Endothelial cell (in vitro differentiated cells): Measurements from ENCODE around the gene AK3. TPM values are rescaled to one million over a fixed set of nuclear protein-coding genes. Genes with fewer than 3 reads are reported as not detected.
"Not testable (repeated sequence)": the region's sequence is repeated elsewhere in the genome, so short reads cannot be mapped to it uniquely, and the experiment has no call there.

Experiments used
- DNase-seq: peaks from one replicate; pipeline ENCODE4 v3.0.0; 2021; ENCODE audit warnings: low spot score
- H3K27ac Mint-ChIP-seq: one replicate; pipeline ENCODE4 v1.8.0; 2021; ENCODE audit warnings: mixed read lengths, inconsistent platforms; ENCODE audit not compliant: unreplicated experiment
- H3K27me3 Mint-ChIP-seq: one replicate; pipeline ENCODE4 v1.8.0; 2021; ENCODE audit warnings: mild to moderate bottlenecking, moderate library complexity, mixed read lengths, inconsistent platforms; ENCODE audit not compliant: unreplicated experiment
- H3K36me3 Mint-ChIP-seq: one replicate; pipeline ENCODE4 v1.8.0; 2021; ENCODE audit warnings: mild to moderate bottlenecking, low read depth, mixed read lengths, inconsistent platforms; ENCODE audit not compliant: unreplicated experiment
- H3K4me1 Mint-ChIP-seq: one replicate; pipeline ENCODE4 v1.8.0; 2021; ENCODE audit warnings: mild to moderate bottlenecking, mixed read lengths, inconsistent platforms; ENCODE audit not compliant: unreplicated experiment
- H3K4me3 Mint-ChIP-seq: one replicate; pipeline ENCODE4 v1.8.0; 2021; ENCODE audit warnings: mild to moderate bottlenecking, mixed read lengths, inconsistent platforms; ENCODE audit not compliant: unreplicated experiment
- H3K9me3 Mint-ChIP-seq: one replicate; pipeline ENCODE4 v1.8.0; 2021; ENCODE audit warnings: mixed read lengths, inconsistent platforms; ENCODE audit not compliant: unreplicated experiment
- total RNA-seq: library from RNA; stranded (reverse); fragmentation: NEBNext Ultra II Directional; extraction: Animal tissue kit (Norgen Biotek cat#: 25700); gene quantifications from one replicate; pipeline ENCODE4 v1.2.1, GENCODE V29; 2021; ENCODE audit not compliant: unreplicated experiment
- TF ChIP-seq, protein P1 (sequence below): fragments of 200-600 bp; sonication (generic); IDR thresholded peaks from one replicate; pipeline ENCODE4 v1.5.0; 2021; ENCODE audit warnings: antibody characterized with exemption; ENCODE audit not compliant: unreplicated experiment

The AK3 gene
- total RNA-seq, 1 donor from 2014 or later = 29.2 TPM

DNA sequence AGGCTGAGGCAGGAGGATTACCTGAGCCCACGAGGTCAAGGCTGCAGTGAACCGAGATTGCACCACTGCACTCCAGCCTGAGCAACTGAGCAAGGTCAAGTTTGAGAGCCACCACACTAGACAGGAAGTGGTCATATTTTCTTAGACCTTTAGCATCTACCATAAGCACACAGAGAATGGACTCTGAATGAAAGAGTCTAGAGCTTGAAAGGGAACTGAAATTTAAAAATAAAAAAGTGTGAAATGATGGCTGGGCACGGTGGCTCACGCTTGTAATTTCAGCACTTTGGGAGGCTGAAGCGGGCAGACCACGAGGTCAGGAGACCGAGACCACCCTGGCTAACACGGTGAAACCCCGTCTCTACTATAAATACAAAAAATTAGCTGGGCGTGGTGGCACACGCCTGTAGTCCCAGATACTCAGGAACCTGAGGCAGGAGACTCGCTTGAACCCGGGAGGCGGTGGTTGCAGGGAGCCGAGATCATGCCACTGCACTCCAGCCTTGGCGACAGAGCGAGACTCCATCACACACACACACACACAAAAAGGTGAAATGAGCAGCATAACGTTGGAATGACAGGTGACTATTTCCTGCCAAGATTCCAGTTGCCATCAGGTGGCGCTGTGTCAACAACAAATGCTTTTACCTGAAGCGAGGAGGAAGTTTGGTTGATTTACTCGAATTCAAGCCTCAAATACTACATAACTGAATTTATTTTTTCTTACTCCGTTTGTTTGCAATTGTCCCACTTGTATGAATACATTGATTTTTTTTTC, 21.3 kb upstream of the AK3 start:
- H3K9me3 Mint-ChIP-seq = no peaks in the 10 kb centered on the region
- peak overlapping the region; percentile 54 for H3K4me3 Mint-ChIP-seq
- H3K27me3 Mint-ChIP-seq = no peaks in the 10 kb centered on the region

DNA sequence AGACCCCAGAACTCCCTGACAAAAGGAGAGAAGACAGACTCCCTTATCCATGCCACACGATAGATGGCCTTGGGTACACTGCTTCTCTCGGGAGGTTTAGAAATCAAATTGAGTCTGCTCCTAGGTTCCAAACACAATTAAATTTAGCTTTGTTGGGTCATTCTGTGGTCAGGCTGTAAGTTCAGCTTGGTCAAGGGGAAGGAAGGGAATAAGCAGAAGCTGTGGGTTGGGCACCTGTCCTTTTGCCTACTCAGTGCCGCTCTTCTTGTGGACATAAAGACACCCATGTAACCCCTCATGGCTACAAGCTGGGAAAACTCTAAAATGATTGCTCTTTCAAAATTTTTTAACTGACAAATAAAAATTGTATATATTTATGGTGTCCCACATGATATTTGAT, 19.1 kb upstream of the AK3 start:
- Mint-ChIP-seq H3K4me3 (no peak overlapping the region), H3K36me3 (no peaks in the 10 kb centered on the region), H3K4me1 (peaks cover 12% of the 10 kb centered on the region)

More for the DNA sequence above, 21.3 kb upstream of the AK3 start:
- Mint-ChIP-seq H3K4me1 (peaks cover 12% of the 10 kb centered on the region), H3K36me3 (no peaks in the 10 kb centered on the region), H3K27ac (peak overlapping the region; percentile 21)
- TF ChIP-seq, protein P1, sequence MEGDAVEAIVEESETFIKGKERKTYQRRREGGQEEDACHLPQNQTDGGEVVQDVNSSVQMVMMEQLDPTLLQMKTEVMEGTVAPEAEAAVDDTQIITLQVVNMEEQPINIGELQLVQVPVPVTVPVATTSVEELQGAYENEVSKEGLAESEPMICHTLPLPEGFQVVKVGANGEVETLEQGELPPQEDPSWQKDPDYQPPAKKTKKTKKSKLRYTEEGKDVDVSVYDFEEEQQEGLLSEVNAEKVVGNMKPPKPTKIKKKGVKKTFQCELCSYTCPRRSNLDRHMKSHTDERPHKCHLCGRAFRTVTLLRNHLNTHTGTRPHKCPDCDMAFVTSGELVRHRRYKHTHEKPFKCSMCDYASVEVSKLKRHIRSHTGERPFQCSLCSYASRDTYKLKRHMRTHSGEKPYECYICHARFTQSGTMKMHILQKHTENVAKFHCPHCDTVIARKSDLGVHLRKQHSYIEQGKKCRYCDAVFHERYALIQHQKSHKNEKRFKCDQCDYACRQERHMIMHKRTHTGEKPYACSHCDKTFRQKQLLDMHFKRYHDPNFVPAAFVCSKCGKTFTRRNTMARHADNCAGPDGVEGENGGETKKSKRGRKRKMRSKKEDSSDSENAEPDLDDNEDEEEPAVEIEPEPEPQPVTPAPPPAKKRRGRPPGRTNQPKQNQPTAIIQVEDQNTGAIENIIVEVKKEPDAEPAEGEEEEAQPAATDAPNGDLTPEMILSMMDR = peak; percentile 91
- peak; percentile 62 for DNase-seq

DNA sequence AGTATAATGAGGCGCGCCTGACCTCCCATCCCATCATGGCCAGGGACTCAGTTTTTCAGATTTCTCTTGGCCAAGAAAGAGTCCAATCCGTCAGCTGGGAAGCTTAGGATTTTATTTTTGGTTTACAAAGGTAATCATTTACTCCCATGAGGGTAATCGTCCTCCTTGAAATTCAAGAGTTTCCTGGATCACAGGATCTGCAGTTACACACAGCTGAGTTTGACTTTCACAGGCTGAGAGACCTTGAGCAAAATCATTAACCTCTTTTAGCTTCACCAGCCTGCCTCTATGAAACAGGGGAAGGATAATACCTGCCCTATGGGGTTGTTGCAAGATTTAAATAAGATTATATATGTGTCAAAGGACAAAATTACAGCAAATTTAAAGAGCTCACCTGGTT, 15.4 kb upstream of the AK3 start:
- H3K27me3 Mint-ChIP-seq = no peaks in the 10 kb centered on the region
- DNase-seq = no peak
- no peak overlapping the region for H3K4me3 Mint-ChIP-seq
- TF ChIP-seq, protein P1 = no peak
- H3K4me1 Mint-ChIP-seq = peaks cover 3% of the 10 kb centered on the region
- H3K27ac Mint-ChIP-seq = no peak overlapping the region
- no peaks in the 10 kb centered on the region for H3K9me3 Mint-ChIP-seq
- no peaks in the 10 kb centered on the region for H3K36me3 Mint-ChIP-seq

More for the DNA sequence above, 19.1 kb upstream of the AK3 start:
- Mint-ChIP-seq H3K9me3 (no peaks in the 10 kb centered on the region), H3K27me3 (no peaks in the 10 kb centered on the region), H3K27ac (no peak overlapping the region)
- no peak for DNase-seq
- TF ChIP-seq, protein P1 = no peak

DNA sequence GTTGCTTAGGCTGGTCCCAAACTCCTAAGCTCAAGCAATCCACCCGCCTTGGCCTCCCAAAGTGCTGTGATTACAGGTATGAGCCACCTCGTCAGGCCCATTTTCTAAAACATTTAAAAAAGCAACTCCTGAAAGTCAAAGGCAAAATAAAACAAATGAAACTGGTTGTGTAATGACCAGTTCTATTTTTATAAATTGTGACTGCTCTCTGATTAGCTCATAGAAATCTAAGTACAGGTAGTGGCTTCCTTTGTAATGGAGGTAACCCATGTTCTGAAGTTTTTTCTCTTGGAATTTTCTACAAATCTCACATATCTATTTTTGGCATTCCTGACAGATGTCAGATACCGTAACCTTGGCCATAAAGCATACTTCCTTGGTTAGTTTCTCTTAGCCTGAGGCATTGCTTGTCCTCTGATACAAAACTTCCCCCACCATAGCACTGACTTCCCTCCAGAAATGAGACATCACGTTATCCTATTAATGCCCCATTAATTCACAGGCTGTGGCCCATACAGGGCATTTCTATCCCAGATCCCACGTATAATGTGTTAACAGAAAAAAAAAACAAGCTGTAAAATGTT, 14.1 kb upstream of the AK3 start:
- H3K9me3 Mint-ChIP-seq = no peaks in the 10 kb centered on the region
- H3K27ac Mint-ChIP-seq = no peak overlapping the region
- TF ChIP-seq, protein P1 = no peak
- peaks cover 3% of the 10 kb centered on the region for H3K4me1 Mint-ChIP-seq
- no peaks in the 10 kb centered on the region for H3K27me3 Mint-ChIP-seq
- no peak for DNase-seq
- H3K36me3 Mint-ChIP-seq = no peaks in the 10 kb centered on the region
- no peak overlapping the region for H3K4me3 Mint-ChIP-seq

DNA sequence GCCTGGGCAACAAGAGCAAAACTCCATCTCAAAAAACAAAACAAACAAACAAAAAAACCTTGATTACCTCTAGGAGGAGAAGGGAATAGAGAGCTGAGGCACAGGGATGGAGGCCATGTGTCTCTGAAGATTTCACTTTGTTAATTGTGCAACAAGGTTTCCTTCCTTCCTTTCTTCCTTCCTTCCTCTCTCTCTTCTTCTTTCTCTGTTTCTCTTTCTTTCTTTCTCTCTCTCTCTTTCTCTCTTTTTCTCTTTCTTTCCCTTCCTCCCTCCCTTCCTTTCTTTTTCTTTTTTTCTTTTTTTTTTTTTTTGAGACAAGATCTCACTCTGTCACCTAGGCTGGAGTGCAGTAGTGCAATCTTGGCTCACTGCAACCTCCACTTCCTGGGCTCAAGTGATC, 13.5 kb upstream of the AK3 start:
- not testable (repeated sequence) for H3K4me1 Mint-ChIP-seq, DNase-seq, H3K27ac Mint-ChIP-seq, H3K36me3 Mint-ChIP-seq, H3K4me3 Mint-ChIP-seq, H3K9me3 Mint-ChIP-seq, H3K27me3 Mint-ChIP-seq
